ENCODE data around the gene COLQ. TPM values are rescaled to one million over a fixed set of nuclear protein-coding genes. Genes with fewer than 3 reads are reported as not detected.
"Not testable (repeated sequence)": the region's sequence is repeated elsewhere in the genome, so short reads cannot be mapped to it uniquely, and the experiment has no call there.

COLQ gene
- total RNA-seq, 6 experiments from 2014 or later: 0.25 to 1.2 (median 0.83) TPM

- intact Hi-C loops (cut with DNase I): no loop called here
- peak in 2 of 4 donors; percentile 20 to 25 for ATAC-seq
Measured at GRCh38 chr3:15458212-15458780, 63.2 kb downstream of the COLQ start.

DNA sequence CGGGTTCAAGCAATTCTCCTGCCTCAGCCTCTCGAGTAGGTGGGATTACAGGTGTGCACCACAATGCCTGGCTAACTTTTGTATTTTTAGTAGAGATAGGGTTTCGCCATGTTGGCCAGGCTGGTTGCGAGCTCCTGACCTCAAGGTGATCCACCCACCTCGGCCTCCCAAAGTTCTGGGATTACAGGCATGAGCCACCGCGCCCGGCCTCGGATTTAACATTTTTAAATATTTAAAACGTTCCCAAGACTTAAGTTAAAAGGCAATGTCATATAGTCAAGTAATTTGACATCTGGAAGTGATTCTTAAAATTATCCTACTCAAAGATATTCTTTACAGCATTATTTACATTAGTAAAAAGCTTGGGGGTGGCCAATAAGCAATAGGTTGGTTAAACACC is 64.6 kb downstream of the COLQ start:
- WGBS (ENCODE audit: insufficient coverage, low coverage, low lambda C conversion rate, missing lambda C conversion rate): 81% methylated on average over 6 of the region's 10 CpGs
- H3K27ac ChIP-seq; H3K4me1 ChIP-seq; intact Hi-C loops (cut with DNase I); H3K9me3 ChIP-seq; DNase-seq; H3K4me3 ChIP-seq; H3K36me3 ChIP-seq; H3K27me3 ChIP-seq; ATAC-seq: not testable (repeated sequence)

More at GRCh38 chr3:15458212-15458780, 63.2 kb downstream of the COLQ start:
- TF ChIP-seq, protein P1, sequence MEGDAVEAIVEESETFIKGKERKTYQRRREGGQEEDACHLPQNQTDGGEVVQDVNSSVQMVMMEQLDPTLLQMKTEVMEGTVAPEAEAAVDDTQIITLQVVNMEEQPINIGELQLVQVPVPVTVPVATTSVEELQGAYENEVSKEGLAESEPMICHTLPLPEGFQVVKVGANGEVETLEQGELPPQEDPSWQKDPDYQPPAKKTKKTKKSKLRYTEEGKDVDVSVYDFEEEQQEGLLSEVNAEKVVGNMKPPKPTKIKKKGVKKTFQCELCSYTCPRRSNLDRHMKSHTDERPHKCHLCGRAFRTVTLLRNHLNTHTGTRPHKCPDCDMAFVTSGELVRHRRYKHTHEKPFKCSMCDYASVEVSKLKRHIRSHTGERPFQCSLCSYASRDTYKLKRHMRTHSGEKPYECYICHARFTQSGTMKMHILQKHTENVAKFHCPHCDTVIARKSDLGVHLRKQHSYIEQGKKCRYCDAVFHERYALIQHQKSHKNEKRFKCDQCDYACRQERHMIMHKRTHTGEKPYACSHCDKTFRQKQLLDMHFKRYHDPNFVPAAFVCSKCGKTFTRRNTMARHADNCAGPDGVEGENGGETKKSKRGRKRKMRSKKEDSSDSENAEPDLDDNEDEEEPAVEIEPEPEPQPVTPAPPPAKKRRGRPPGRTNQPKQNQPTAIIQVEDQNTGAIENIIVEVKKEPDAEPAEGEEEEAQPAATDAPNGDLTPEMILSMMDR (IDR thresholded peaks at IDR 0.05): no peak
- TF ChIP-seq POLR2A (IDR thresholded peaks at IDR 0.05): no peak
- no peaks in the 10 kb centered on the region for H3K4me1 ChIP-seq
- H3K9me3 ChIP-seq: no peaks in the 10 kb centered on the region
- H3K27me3 ChIP-seq: no peaks in the 10 kb centered on the region
- no peak for DNase-seq
- no peak overlapping the region for H3K4me3 ChIP-seq
- H3K27ac ChIP-seq: no peak overlapping the region
- H3K36me3 ChIP-seq: no peaks in the 10 kb centered on the region
- WGBS (ENCODE audit: insufficient coverage, low coverage, low lambda C conversion rate, missing lambda C conversion rate): 72% methylated on average over 7 of the region's 7 CpGs

DNA sequence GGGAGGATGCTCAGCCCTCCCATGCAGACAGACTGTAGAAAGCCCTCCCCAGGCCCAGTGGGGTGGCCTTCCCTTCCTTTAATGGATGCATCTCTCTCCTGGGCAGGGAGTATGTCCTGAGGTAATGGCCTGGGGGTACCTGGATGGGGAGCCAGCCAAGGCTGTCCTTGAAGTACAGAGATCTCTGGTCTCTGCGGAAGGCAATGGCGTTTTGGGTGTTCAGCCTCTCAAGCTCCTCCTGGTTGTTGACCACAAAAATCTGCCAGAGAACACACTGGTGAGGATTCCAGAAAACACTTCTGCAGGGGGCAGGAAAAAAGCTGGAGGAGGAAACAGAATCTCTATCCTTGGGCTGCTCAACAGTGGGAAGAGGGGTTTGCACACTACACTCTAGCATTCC is 65.2 kb downstream of the COLQ start:
- DNase-seq (no peak), ATAC-seq (no peak)
- no peak overlapping the region for H3K4me3 ChIP-seq
- TF ChIP-seq POLR2A (IDR thresholded peaks at IDR 0.05): no peak
- TF ChIP-seq, protein P1 (IDR thresholded peaks at IDR 0.05): no peak
- H3K36me3 ChIP-seq: no peaks in the 10 kb centered on the region
- H3K9me3 ChIP-seq: no peaks in the 10 kb centered on the region
- H3K4me1 ChIP-seq: no peaks in the 10 kb centered on the region
- WGBS (ENCODE audit: insufficient coverage, low coverage, low lambda C conversion rate, missing lambda C conversion rate): 87% methylated on average over 2 of the region's 2 CpGs
- H3K27ac ChIP-seq: no peak overlapping the region
- no peaks in the 10 kb centered on the region for H3K27me3 ChIP-seq
- intact Hi-C loops (cut with DNase I): no loop called here

- no peaks in the 10 kb centered on the region for H3K9me3 ChIP-seq
- 98% methylated on average over 6 of the region's 7 CpGs for WGBS (ENCODE audit: insufficient coverage, low coverage, low lambda C conversion rate, missing lambda C conversion rate)
- TF ChIP-seq, protein P1 (IDR thresholded peaks at IDR 0.05): no peak
- TF ChIP-seq POLR2A (IDR thresholded peaks at IDR 0.05): no peak
- intact Hi-C loops (cut with DNase I): no loop called here
- no peaks in the 10 kb centered on the region for H3K27me3 ChIP-seq
- DNase-seq: no peak
- no peak for ATAC-seq
- no peaks in the 10 kb centered on the region for H3K36me3 ChIP-seq
- H3K27ac ChIP-seq: no peak overlapping the region
- no peaks in the 10 kb centered on the region for H3K4me1 ChIP-seq
- no peak overlapping the region for H3K4me3 ChIP-seq
Measured at GRCh38 chr3:15455756-15456155, 65.8 kb downstream of the COLQ start.

DNA sequence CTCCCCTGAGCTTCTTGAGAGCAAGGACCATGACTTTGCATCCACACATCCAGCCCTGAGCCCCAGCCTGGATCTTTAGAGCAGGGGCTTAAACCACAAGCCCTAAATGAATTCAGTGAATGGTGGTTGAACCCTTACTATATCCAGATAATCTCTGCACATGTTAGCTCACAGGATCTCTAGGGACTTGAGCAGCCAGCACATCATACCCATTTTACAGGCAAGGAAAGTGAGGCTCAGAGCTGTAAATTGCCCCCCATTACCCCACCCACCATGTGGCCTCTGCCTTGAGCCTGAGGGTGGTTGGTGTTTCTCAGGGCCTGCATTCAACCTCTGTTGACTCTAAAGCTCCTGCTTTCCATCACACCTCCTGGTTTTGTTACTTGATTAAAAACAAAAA is 66.5 kb downstream of the COLQ start:
- DNase-seq (no peak), ATAC-seq (no peak)
- H3K27ac ChIP-seq: no peak overlapping the region
- H3K4me3 ChIP-seq: no peak overlapping the region
- no peaks in the 10 kb centered on the region for H3K27me3 ChIP-seq
- no peak for TF ChIP-seq POLR2A (IDR thresholded peaks at IDR 0.05)
- TF ChIP-seq, protein P1 (IDR thresholded peaks at IDR 0.05): no peak
- H3K36me3 ChIP-seq: no peaks in the 10 kb centered on the region
- no peaks in the 10 kb centered on the region for H3K4me1 ChIP-seq
- intact Hi-C loops (cut with DNase I): no loop called here
- H3K9me3 ChIP-seq: no peaks in the 10 kb centered on the region
